IMR-90 (cell line): ENCODE measurements around the gene ASTL. TPM values are rescaled to one million over a fixed set of nuclear protein-coding genes. Genes with fewer than 3 reads are reported as not detected.

Experiments used
- ATAC-seq: fragments of 200-7000 bp; cut with Tn5 transposase; 2 replicates; pipeline ENCODE4 v1.9.1; 2020; ENCODE audit warnings: low read depth, mild to moderate bottlenecking, moderate library complexity
- BruUV-seq: library from RNA; stranded (reverse); fragments of 400-500 nt; replicated peaks from 2 replicates; lab custom pipeline; 2021; lab: Mats Ljungman, UMichigan
- CTCF ChIA-PET: fragments of 300-600 bp; formaldehyde crosslinking; extraction: SDS; loops from one replicate; lab custom pipeline; 2021; ENCODE audit warnings: antibody characterized with exemption; lab: Yijun Ruan, JAX
- POLR2A ChIA-PET: fragments of 300-600 bp; sonication (Branson Sonifier 250); formaldehyde crosslinking; loops from one replicate; lab custom pipeline; 2022; ENCODE audit warnings: antibody characterized with exemption; ENCODE audit not compliant: unreplicated experiment; lab: Charles Lee
- DNase-seq: peaks from one replicate; pipeline ENCODE4 v3.0.0; 2013
- H2AFZ ChIP-seq: replicated peaks from 2 replicates; pipeline ENCODE3; 2013; ENCODE audit warnings: low read length, mild to moderate bottlenecking; ENCODE audit not compliant: poor library complexity
- H2AK5ac ChIP-seq: 2 replicates; pipeline ENCODE4 v1.6.1; 2013; ENCODE audit warnings: low read depth, low read length, inconsistent platforms
- H2AK9ac ChIP-seq: replicated peaks from 2 replicates; pipeline ENCODE3; 2013; ENCODE audit warnings: mild to moderate bottlenecking, low read depth, low read length, moderate library complexity; ENCODE audit not compliant: poor library complexity
- H2BK120ac ChIP-seq: 2 replicates; pipeline ENCODE4 v1.6.1; 2013; ENCODE audit warnings: low read depth, low read length, inconsistent platforms
- H2BK15ac ChIP-seq: 3 replicates; pipeline ENCODE4 v1.6.1; 2013; ENCODE audit warnings: low read depth, low read length, inconsistent platforms
- H2BK20ac ChIP-seq: 2 replicates; pipeline ENCODE4 v1.6.1; 2013; ENCODE audit warnings: low read depth, mild to moderate bottlenecking, inconsistent platforms, low read length, moderate library complexity
- H2BK5ac ChIP-seq: 2 replicates; pipeline ENCODE4 v1.6.1; 2013; ENCODE audit warnings: mild to moderate bottlenecking, low read depth, low read length, inconsistent platforms; ENCODE audit not compliant: poor library complexity, severe bottlenecking
- H3K14ac ChIP-seq: replicated peaks from 2 replicates; pipeline ENCODE4 v1.6.1; 2013; ENCODE audit warnings: low read depth, low read length, inconsistent platforms
- H3K18ac ChIP-seq: 2 replicates; pipeline ENCODE4 v1.6.1; 2013; ENCODE audit warnings: low read depth, low read length, control low read depth
- H3K23ac ChIP-seq: 2 replicates; pipeline ENCODE4 v1.6.1; 2013; ENCODE audit warnings: low read depth, low read length, inconsistent platforms
- H3K27ac ChIP-seq: 2 replicates; pipeline ENCODE4 v1.5.1; 2013; ENCODE audit warnings: mild to moderate bottlenecking, control low read depth, low read length; ENCODE audit not compliant: insufficient read depth
- H3K27me3 ChIP-seq: 2 replicates; pipeline ENCODE4 v1.6.1; 2013; ENCODE audit warnings: low read length; ENCODE audit not compliant: control insufficient read depth, insufficient read depth
- H3K36me3 ChIP-seq: 2 replicates; pipeline ENCODE4 v1.6.1; 2013; ENCODE audit warnings: low read length, mixed read lengths; ENCODE audit not compliant: control insufficient read depth, insufficient read depth
- H3K4ac ChIP-seq: 2 replicates; pipeline ENCODE4 v1.6.1; 2013; ENCODE audit warnings: low read depth, low read length, inconsistent platforms
- H3K4me1 ChIP-seq: 2 replicates; pipeline ENCODE4 v1.6.1; 2013; ENCODE audit warnings: low read length, mixed read lengths; ENCODE audit not compliant: control insufficient read depth, insufficient read depth
- H3K4me2 ChIP-seq: 2 replicates; pipeline ENCODE4 v1.6.1; 2013; ENCODE audit warnings: low read depth, mild to moderate bottlenecking, control low read depth, low read length, moderate library complexity
- H3K4me3 ChIP-seq: 2 replicates; pipeline ENCODE4 v1.5.1; 2013; ENCODE audit warnings: low read depth, mild to moderate bottlenecking, control low read depth, low read length, moderate library complexity; ENCODE audit not compliant: insufficient read depth
- H3K56ac ChIP-seq: 2 replicates; pipeline ENCODE4 v1.6.1; 2013; ENCODE audit warnings: low read length, inconsistent platforms; ENCODE audit not compliant: insufficient read depth; ENCODE audit errors: extremely low read depth
- H3K79me1 ChIP-seq, 2 experiments: 2 replicates each; pipeline ENCODE4 v1.6.1; 2013; ENCODE audit warnings: low read length in 2 of 2, inconsistent platforms in 1 of 2, low read depth in 1 of 2
- H3K9ac ChIP-seq: 2 replicates; pipeline ENCODE4 v1.6.1; 2013; ENCODE audit warnings: low read depth, low read length, control low read depth
- H3K9me1 ChIP-seq: 2 replicates; pipeline ENCODE4 v1.6.1; 2013; ENCODE audit warnings: low read length, inconsistent platforms; ENCODE audit not compliant: insufficient read depth
- H3K9me3 ChIP-seq: 2 replicates; pipeline ENCODE4 v1.6.1; 2013; ENCODE audit warnings: low read length; ENCODE audit not compliant: control insufficient read depth, insufficient read depth
- H4K20me1 ChIP-seq: 2 replicates; pipeline ENCODE4 v1.6.1; 2013; ENCODE audit warnings: low read length, inconsistent platforms; ENCODE audit not compliant: insufficient read depth
- H4K5ac ChIP-seq: 2 replicates; pipeline ENCODE4 v1.6.1; 2013; ENCODE audit warnings: mild to moderate bottlenecking, low read depth, low read length, control low read depth
- H4K8ac ChIP-seq, 2 experiments: 2 replicates each; pipeline ENCODE4 v1.6.1; 2013; ENCODE audit warnings: low read depth in 2 of 2, low read length in 2 of 2, control low read depth in 1 of 2, inconsistent platforms in 1 of 2
- H4K91ac ChIP-seq: 2 replicates; pipeline ENCODE4 v1.6.1; 2013; ENCODE audit warnings: low read depth, low read length, inconsistent platforms; ENCODE audit not compliant: insufficient read depth
- CEBPB ChIP-seq: IDR thresholded peaks from 2 replicates; pipeline ENCODE4 v1.6.1; 2012; ENCODE audit warnings: low read depth, low read length, improper control_type of control experiment
- CTCF ChIP-seq: conservative IDR thresholded peaks from 2 replicates; pipeline ENCODE4 v1.5.1; 2012; ENCODE audit warnings: mild to moderate bottlenecking, low read depth, low read length, improper control_type of control experiment
- ELK1 ChIP-seq: fragments of 150-350 bp; IDR thresholded peaks from 2 replicates; pipeline ENCODE4 v1.6.1; 2016; ENCODE audit warnings: low read depth, mild to moderate bottlenecking, low read length, moderate library complexity, borderline replicate concordance
- FOS ChIP-seq: fragments of 150-350 bp; IDR thresholded peaks from 2 replicates; pipeline ENCODE4 v1.6.1; 2016; ENCODE audit warnings: low read depth, low read length
- MAZ ChIP-seq: IDR thresholded peaks from 2 replicates; pipeline ENCODE4 v1.6.1; 2012; ENCODE audit warnings: low read depth, mild to moderate bottlenecking, low read length, improper control_type of control experiment, moderate library complexity, borderline replicate concordance
- POLR2A ChIP-seq: IDR thresholded peaks from 2 replicates; pipeline ENCODE4 v1.6.1; 2012; ENCODE audit warnings: mild to moderate bottlenecking, low read depth, low read length
- RAD21 ChIP-seq: IDR thresholded peaks from 2 replicates; pipeline ENCODE4 v1.6.1; 2012; ENCODE audit warnings: low read length, improper control_type of control experiment
- RCOR1 ChIP-seq: IDR thresholded peaks from 2 replicates; pipeline ENCODE4 v1.6.1; 2012; ENCODE audit warnings: mild to moderate bottlenecking, low read length, improper control_type of control experiment; ENCODE audit not compliant: insufficient replicate concordance
- RFX5 ChIP-seq: IDR thresholded peaks from 2 replicates; pipeline ENCODE4 v1.8.0; 2012; ENCODE audit warnings: low read depth, mild to moderate bottlenecking, low read length, moderate library complexity
- SMC3 ChIP-seq: fragments of 150-350 bp; IDR thresholded peaks from 2 replicates; pipeline ENCODE4 v1.6.1; 2016; ENCODE audit warnings: low read depth, mild to moderate bottlenecking, antibody characterized with exemption, low read length, moderate library complexity
- USF2 ChIP-seq: fragments of 150-350 bp; IDR thresholded peaks from 2 replicates; pipeline ENCODE4 v1.6.1; 2017; ENCODE audit warnings: mild to moderate bottlenecking, antibody characterized with exemption, low read length, low read depth
- WGBS, 2 experiments: methylation state at CpG; one replicate each; pipeline versions ENCODE4 v1.1.5 to v1.1.7; 2013; ENCODE audit warnings: missing lambda C conversion rate in 2 of 2; ENCODE audit not compliant: insufficient read length in 1 of 2; ENCODE audit errors: extremely low coverage in 2 of 2; 5-methylcytosine and 5-hydroxymethylcytosine counted together
- dilution Hi-C: fragments of 300-500 bp; cut with HindIII; formaldehyde crosslinking; loops from one replicate; pipeline ENCODE4 v1.14.3; 2018; ENCODE audit warnings: low sequenced_read_pairs; ENCODE audit not compliant: unreplicated experiment
- in situ Hi-C: fragments of 300-500 bp; cut with MboI; formaldehyde crosslinking; loops from 3 replicates; pipeline ENCODE4 v1.14.3; 2019; ENCODE audit warnings: low sequenced_read_pairs, inconsistent platforms, mixed read lengths
- intact Hi-C: fragments of 100-400 bp; cut with micrococcal nuclease; formaldehyde crosslinking; loops from 2 replicates; pipeline ENCODE4 v1.10.0; 2022
- polyA plus RNA-seq, 3 experiments: library from polyadenylated mRNA; depleted of rRNA; stranded (reverse); fragments of >200 nt; gene quantifications; 2 replicates each; pipeline ENCODE4 v1.2.3, GENCODE V29; 2012; ENCODE audit warnings: low replicate concordance in 1 of 3
- total RNA-seq: library from RNA; depleted of rRNA; stranded (reverse); fragments of >200 nt; gene quantifications from 2 replicates; pipeline ENCODE4 v1.2.3, GENCODE V29; 2012

The ASTL gene
- total and polyA plus RNA-seq, 2 of the 4 experiments (the other 2 are of a cell fraction), result not detected

GRCh38 chr2:96153991-96154431 lies 15.7 kb upstream of the ASTL start:
- DNase-seq (no peak), ATAC-seq (no peak)
- H3K14ac ChIP-seq, result no peak overlapping the region
- no TSS peak for BruUV-seq
- H3K4me2 ChIP-seq, result no peak overlapping the region
- no peak overlapping the region for H3K56ac ChIP-seq
- H3K4ac ChIP-seq, result no peak overlapping the region
- H2BK20ac ChIP-seq, result no peak overlapping the region
- WGBS, 2 experiments, result no CpG with 5 or more reads among the region's 7 CpGs
- TF ChIP-seq CTCF, result no peak
- no peak for TF ChIP-seq RAD21
- TF ChIP-seq ELK1, result no peak
- TF ChIP-seq SMC3, result no peak
- TF ChIP-seq USF2, result no peak
- TF ChIP-seq FOS, result no peak
- TF ChIP-seq POLR2A, result no peak
- no peak for TF ChIP-seq MAZ
- TF ChIP-seq RFX5, result no peak
- TF ChIP-seq RCOR1, result no peak
- TF ChIP-seq CEBPB, result no peak
- peak overlapping the region; percentile 65 for H2AK9ac ChIP-seq
- no peak overlapping the region for H3K27ac ChIP-seq
- H3K36me3 ChIP-seq, result no peaks in the 10 kb centered on the region
- no peak overlapping the region for H4K91ac ChIP-seq
- H3K4me3 ChIP-seq, result no peak overlapping the region
- no peak overlapping the region for H2AFZ ChIP-seq
- peaks cover 10% of the 10 kb centered on the region; the same call in 1 of the 2 replicates for H3K27me3 ChIP-seq
- H3K23ac ChIP-seq, result no peak overlapping the region
- no peak overlapping the region for H2BK15ac ChIP-seq
- in situ Hi-C loops, result no loop called here
- H2BK5ac ChIP-seq, result no peak overlapping the region
- no peaks in the 10 kb centered on the region for H3K79me1 ChIP-seq
- CTCF ChIA-PET, result no interaction called here
- POLR2A ChIA-PET, result no interaction called here
- no peaks in the 10 kb centered on the region for H3K9me1 ChIP-seq
- dilution Hi-C loops, result no loop called here
- no peaks in the 10 kb centered on the region for H3K9me3 ChIP-seq
- no peak overlapping the region for H4K5ac ChIP-seq
- intact Hi-C loops, result no loop called here
- no peak overlapping the region for H3K18ac ChIP-seq
- H3K4me1 ChIP-seq, result no peaks in the 10 kb centered on the region; the same call in 1 of the 2 replicates
- H4K20me1 ChIP-seq, result no peaks in the 10 kb centered on the region
- no peak overlapping the region for H2AK5ac ChIP-seq
- H3K9ac ChIP-seq, result no peak overlapping the region
- H4K8ac ChIP-seq, result no peak overlapping the region
- H2BK120ac ChIP-seq, result no peak overlapping the region
